PC-3 (cell line): ENCODE data around the gene FSIP1. TPM values are rescaled to one million over a fixed set of nuclear protein-coding genes. Genes with fewer than 3 reads are reported as not detected.
A peak's percentile ranks its signal among the peaks of the same experiment; 100 is the strongest.

Experiments used
- ATAC-seq: fragments of 200-7000 bp; cut with Tn5 transposase; 2 replicates; pipeline ENCODE4 v1.9.1; 2020; ENCODE audit warnings: mild to moderate bottlenecking, moderate library complexity
- BruUV-seq: library from RNA; stranded (reverse); fragments of 400-500 nt; replicated peaks from 2 replicates; lab custom pipeline; 2021; lab: Mats Ljungman, UMichigan
- CTCF ChIA-PET: fragments of 300-600 bp; sonication (Branson Sonifier 250); formaldehyde crosslinking; loops from one replicate; lab custom pipeline; 2022; ENCODE audit warnings: antibody characterized with exemption; lab: Charles Lee
- POLR2A ChIA-PET: fragments of 300-600 bp; sonication (Branson Sonifier 250); formaldehyde crosslinking; loops from one replicate; lab custom pipeline; 2022; ENCODE audit warnings: antibody characterized with exemption; ENCODE audit not compliant: unreplicated experiment; lab: Charles Lee
- DNase-seq: peaks from one replicate; pipeline ENCODE4 v3.0.0-alpha.2; 2015
- H2AFZ ChIP-seq: fragments of 300-600 bp; sonication (generic); 2 replicates; pipeline ENCODE4 v1.6.0; 2016; ENCODE audit warnings: antibody characterized with exemption, low read length
- H3F3A ChIP-seq: fragments of 300-600 bp; sonication (generic); one replicate; pipeline ENCODE4 v1.6.0; 2017; ENCODE audit warnings: antibody characterized with exemption, low read length, control low read depth, mild to moderate bottlenecking; ENCODE audit not compliant: unreplicated experiment
- H3K27ac ChIP-seq: fragments of 300-600 bp; sonication (generic); 2 replicates; pipeline ENCODE4 v1.5.1; 2016; ENCODE audit warnings: mild to moderate bottlenecking, low read length
- H3K27me3 ChIP-seq: fragments of 300-600 bp; sonication (generic); 2 replicates; pipeline ENCODE4 v1.6.1; 2016; ENCODE audit warnings: low read length, mixed read lengths
- H3K36me3 ChIP-seq: fragments of 300-600 bp; sonication (generic); 2 replicates; pipeline ENCODE4 v1.6.1; 2016; ENCODE audit warnings: low read depth, mixed run types, low read length, mixed read lengths
- H3K4me1 ChIP-seq: fragments of 300-600 bp; sonication (generic); 2 replicates; pipeline ENCODE4 v1.5.1; 2016; ENCODE audit warnings: low read length; ENCODE audit not compliant: insufficient read depth
- H3K4me2 ChIP-seq: fragments of 300-600 bp; sonication (generic); 2 replicates; pipeline ENCODE4 v1.6.0; 2016; ENCODE audit warnings: low read length
- H3K4me3 ChIP-seq: fragments of 300-600 bp; sonication (generic); 2 replicates; pipeline ENCODE4 v1.5.1; 2016; ENCODE audit warnings: mild to moderate bottlenecking, low read length, mixed read lengths
- H3K79me2 ChIP-seq: fragments of 300-600 bp; sonication (generic); 2 replicates; pipeline ENCODE4 v1.6.1; 2017; ENCODE audit warnings: low read length, mixed read lengths
- H3K9ac ChIP-seq: fragments of 300-600 bp; sonication (generic); 2 replicates; pipeline ENCODE4 v1.6.0; 2016; ENCODE audit warnings: mild to moderate bottlenecking, low read length
- H3K9me2 ChIP-seq: fragments of 300-600 bp; sonication (generic); replicated peaks from 2 replicates; pipeline ENCODE4 v1.6.1; 2016; ENCODE audit warnings: mixed run types, low read length, mixed read lengths
- H3K9me3 ChIP-seq: fragments of 300-600 bp; sonication (generic); 2 replicates; pipeline ENCODE4 v1.6.1; 2016; ENCODE audit warnings: low read length, mixed read lengths
- H4K20me1 ChIP-seq: fragments of 300-600 bp; sonication (generic); 2 replicates; pipeline ENCODE4 v1.6.1; 2016; ENCODE audit warnings: low read length, mixed read lengths
- EZH2 ChIP-seq: fragments of 300-600 bp; sonication (generic); IDR thresholded peaks from one replicate; pipeline ENCODE4 v1.6.1; 2017; ENCODE audit warnings: antibody characterized with exemption, mild to moderate bottlenecking, low read length; ENCODE audit not compliant: unreplicated experiment
- EZH2phosphoT487 ChIP-seq: fragments of 300-600 bp; sonication (generic); IDR thresholded peaks from 2 replicates; pipeline ENCODE4 v1.6.1; 2018; ENCODE audit warnings: mild to moderate bottlenecking, antibody characterized with exemption, low read length, borderline replicate concordance
- intact Hi-C: fragments of 100-400 bp; cut with micrococcal nuclease; formaldehyde crosslinking; loops from 2 replicates; pipeline ENCODE4 v1.9.0; 2023
- total RNA-seq: library from RNA; depleted of rRNA; stranded (reverse); fragments of >200 nt; gene quantifications from 2 replicates; pipeline ENCODE4 v1.2.3, GENCODE V29; 2014
- TF ChIP-seq, protein P1 (sequence below): fragments of 300-600 bp; sonication (generic); conservative IDR thresholded peaks from 2 replicates; pipeline ENCODE4 v1.5.1; 2017; ENCODE audit warnings: antibody characterized with exemption, low read depth, mild to moderate bottlenecking, low read length

The FSIP1 gene
- total RNA-seq, 1 experiment from 2014 or later = 0.07 TPM

GRCh38 chr15:39573844-39574243, 208.8 kb downstream of the FSIP1 start:
- no TSS peak for BruUV-seq
- intact Hi-C loops = loop anchor here (5.0 to 10.0 kb wide), 2 partner anchors 62 to 169 kb away; no protein-coding TSS in a partner anchor

GRCh38 chr15:39573287-39573686, 209.4 kb downstream of the FSIP1 start:
- H2AFZ ChIP-seq = no peak overlapping the region
- H3K4me1 ChIP-seq = no peaks in the 10 kb centered on the region
- no peaks in the 10 kb centered on the region for H3K36me3 ChIP-seq
- H3K4me3 ChIP-seq = no peak overlapping the region
- POLR2A ChIA-PET = interaction anchor here (0.6 kb wide), 1 partner anchor 25 kb away, joined by 3 read pairs; no protein-coding TSS in a partner anchor
- no peak overlapping the region for H3K9ac ChIP-seq
- no peaks in the 10 kb centered on the region for H4K20me1 ChIP-seq
- no peak overlapping the region for H3K27ac ChIP-seq
- H3K27me3 ChIP-seq = no peaks in the 10 kb centered on the region
- no peaks in the 10 kb centered on the region for H3K9me3 ChIP-seq
- TF ChIP-seq EZH2 = no peak
- no peak for TF ChIP-seq EZH2phosphoT487
- TF ChIP-seq, protein P1, sequence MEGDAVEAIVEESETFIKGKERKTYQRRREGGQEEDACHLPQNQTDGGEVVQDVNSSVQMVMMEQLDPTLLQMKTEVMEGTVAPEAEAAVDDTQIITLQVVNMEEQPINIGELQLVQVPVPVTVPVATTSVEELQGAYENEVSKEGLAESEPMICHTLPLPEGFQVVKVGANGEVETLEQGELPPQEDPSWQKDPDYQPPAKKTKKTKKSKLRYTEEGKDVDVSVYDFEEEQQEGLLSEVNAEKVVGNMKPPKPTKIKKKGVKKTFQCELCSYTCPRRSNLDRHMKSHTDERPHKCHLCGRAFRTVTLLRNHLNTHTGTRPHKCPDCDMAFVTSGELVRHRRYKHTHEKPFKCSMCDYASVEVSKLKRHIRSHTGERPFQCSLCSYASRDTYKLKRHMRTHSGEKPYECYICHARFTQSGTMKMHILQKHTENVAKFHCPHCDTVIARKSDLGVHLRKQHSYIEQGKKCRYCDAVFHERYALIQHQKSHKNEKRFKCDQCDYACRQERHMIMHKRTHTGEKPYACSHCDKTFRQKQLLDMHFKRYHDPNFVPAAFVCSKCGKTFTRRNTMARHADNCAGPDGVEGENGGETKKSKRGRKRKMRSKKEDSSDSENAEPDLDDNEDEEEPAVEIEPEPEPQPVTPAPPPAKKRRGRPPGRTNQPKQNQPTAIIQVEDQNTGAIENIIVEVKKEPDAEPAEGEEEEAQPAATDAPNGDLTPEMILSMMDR = no peak
- no peaks in the 10 kb centered on the region for H3F3A ChIP-seq
- no TSS peak for BruUV-seq
- CTCF ChIA-PET = no interaction called here
- H3K9me2 ChIP-seq = no peaks in the 10 kb centered on the region
- DNase-seq (no peak), ATAC-seq (no peak)
- no peaks in the 10 kb centered on the region for H3K79me2 ChIP-seq
- no peak overlapping the region for H3K4me2 ChIP-seq
- intact Hi-C loops = loop anchor here (5.0 to 10.0 kb wide), 2 partner anchors 61 to 168 kb away; no protein-coding TSS in a partner anchor

More at GRCh38 chr15:39573844-39574243, 208.8 kb downstream of the FSIP1 start:
- Histone ChIP-seq H3K4me1 (peaks cover 4% of the 10 kb centered on the region), H2AFZ (no peak overlapping the region), H3K9me3 (no peaks in the 10 kb centered on the region), H3K9ac (no peak overlapping the region), H3F3A (no peaks in the 10 kb centered on the region), H3K27ac (no peak overlapping the region), H3K4me2 (no peak overlapping the region), H4K20me1 (no peaks in the 10 kb centered on the region), H3K36me3 (no peaks in the 10 kb centered on the region), H3K9me2 (no peaks in the 10 kb centered on the region), H3K4me3 (no peak overlapping the region), H3K27me3 (no peaks in the 10 kb centered on the region), H3K79me2 (no peaks in the 10 kb centered on the region)
- ATAC-seq (peak; percentile 35; the same call in 1 of the 2 replicates), DNase-seq (no peak)
- POLR2A ChIA-PET = interaction anchor here (0.6 kb wide), 1 partner anchor 806 kb away, joined by 3 read pairs; no protein-coding TSS in a partner anchor
- no peak for TF ChIP-seq EZH2phosphoT487
- no peak for TF ChIP-seq EZH2
- TF ChIP-seq, protein P1 = no peak
- CTCF ChIA-PET = no interaction called here

DNA sequence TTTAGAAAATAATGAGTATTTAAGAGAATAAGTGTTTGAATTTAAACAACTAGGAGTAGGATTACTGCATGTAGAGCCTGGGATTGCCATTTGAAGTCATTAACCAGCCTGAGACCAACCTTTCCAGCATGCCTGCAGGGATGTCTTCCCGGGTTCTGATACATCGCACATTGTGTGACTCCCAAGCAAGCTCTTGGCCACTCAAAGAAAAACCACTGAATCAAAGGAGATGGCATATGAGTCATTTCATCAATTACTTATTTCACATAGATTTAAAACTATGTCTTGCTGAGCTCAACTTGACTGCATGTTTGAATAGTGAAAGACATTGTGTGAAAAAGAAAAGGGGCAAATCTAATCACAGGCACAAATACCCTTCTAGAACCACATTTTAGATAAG, 216.8 kb downstream of the FSIP1 start:
- H3K9me3 ChIP-seq = no peaks in the 10 kb centered on the region
- no peak overlapping the region for H2AFZ ChIP-seq
- ChIA-PET CTCF (no interaction called here), POLR2A (no interaction called here)
- no peaks in the 10 kb centered on the region for H3K9me2 ChIP-seq
- intact Hi-C loops = no loop called here
- no peak overlapping the region for H3K27ac ChIP-seq
- no peaks in the 10 kb centered on the region for H3K27me3 ChIP-seq
- H3K9ac ChIP-seq = no peak overlapping the region
- no peak overlapping the region for H3K4me2 ChIP-seq
- BruUV-seq = no TSS peak
- H3F3A ChIP-seq = no peaks in the 10 kb centered on the region
- no peak overlapping the region for H3K4me3 ChIP-seq
- H3K79me2 ChIP-seq = no peaks in the 10 kb centered on the region
- ATAC-seq (no peak), DNase-seq (no peak)
- H3K4me1 ChIP-seq = no peaks in the 10 kb centered on the region
- H4K20me1 ChIP-seq = no peaks in the 10 kb centered on the region
- no peak for TF ChIP-seq EZH2phosphoT487
- TF ChIP-seq, protein P1 = no peak
- TF ChIP-seq EZH2 = no peak
- no peaks in the 10 kb centered on the region for H3K36me3 ChIP-seq
